HG02943 (cell line): ENCODE results near the gene HTRA1.

ENCODE experiments used
- ATAC-seq: cut with Tn5 transposase; IDR thresholded peaks from one replicate; pipeline ENCODE4 v1.9.1; 2021; ENCODE audit warnings: mild to moderate bottlenecking, low read depth, moderate library complexity; ENCODE audit not compliant: unreplicated experiment

Gene HTRA1

GRCh38 chr10:122549636-122550035, 88.3 kb downstream of the HTRA1 start:
- no peak for ATAC-seq

GRCh38 chr10:122550427-122550826, 89.1 kb downstream of the HTRA1 start:
- ATAC-seq: no peak

DNA sequence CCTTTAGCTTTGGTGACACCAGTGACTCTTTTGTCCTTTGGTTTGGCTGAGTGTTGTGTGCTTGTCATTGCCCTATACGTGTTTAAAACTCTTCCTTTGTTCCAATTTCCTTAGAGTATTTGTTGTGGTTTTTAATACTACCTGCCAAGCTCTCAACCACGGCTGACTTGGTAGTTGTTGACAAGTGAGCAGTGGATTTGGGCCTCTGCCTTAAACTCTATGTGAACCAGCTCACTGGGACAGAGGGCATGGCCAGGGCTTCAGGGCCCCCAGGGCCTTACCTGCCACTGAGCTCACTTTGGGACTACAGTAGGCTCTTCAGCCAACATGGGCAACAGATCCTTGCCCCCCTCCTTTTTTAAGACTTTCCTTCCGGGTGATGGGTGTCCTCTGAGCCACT, 89.6 kb downstream of the HTRA1 start:
- no peak for ATAC-seq

GRCh38 chr10:122551450-122551849, 90.1 kb downstream of the HTRA1 start:
- ATAC-seq: no peak

DNA sequence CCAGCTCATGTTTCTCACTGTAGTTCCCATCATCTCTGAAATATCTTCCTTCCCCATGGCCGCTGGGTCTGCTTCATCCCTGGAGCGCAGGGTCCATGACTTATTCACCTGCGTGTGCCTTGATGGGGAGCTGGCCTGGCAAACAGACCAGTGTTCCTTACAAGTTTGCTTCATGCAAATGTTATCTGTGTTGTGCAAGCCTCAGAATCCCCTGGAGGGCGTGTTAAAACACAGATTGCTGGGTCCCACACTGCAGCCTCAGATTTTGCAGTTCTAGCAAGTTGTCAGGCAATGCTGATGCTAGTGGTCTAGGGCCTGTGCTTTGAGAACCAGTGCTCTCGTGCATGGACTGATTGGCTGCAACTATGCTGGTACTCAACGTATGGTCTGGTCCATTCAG, 92.0 kb downstream of the HTRA1 start:
- ATAC-seq: no peak

DNA sequence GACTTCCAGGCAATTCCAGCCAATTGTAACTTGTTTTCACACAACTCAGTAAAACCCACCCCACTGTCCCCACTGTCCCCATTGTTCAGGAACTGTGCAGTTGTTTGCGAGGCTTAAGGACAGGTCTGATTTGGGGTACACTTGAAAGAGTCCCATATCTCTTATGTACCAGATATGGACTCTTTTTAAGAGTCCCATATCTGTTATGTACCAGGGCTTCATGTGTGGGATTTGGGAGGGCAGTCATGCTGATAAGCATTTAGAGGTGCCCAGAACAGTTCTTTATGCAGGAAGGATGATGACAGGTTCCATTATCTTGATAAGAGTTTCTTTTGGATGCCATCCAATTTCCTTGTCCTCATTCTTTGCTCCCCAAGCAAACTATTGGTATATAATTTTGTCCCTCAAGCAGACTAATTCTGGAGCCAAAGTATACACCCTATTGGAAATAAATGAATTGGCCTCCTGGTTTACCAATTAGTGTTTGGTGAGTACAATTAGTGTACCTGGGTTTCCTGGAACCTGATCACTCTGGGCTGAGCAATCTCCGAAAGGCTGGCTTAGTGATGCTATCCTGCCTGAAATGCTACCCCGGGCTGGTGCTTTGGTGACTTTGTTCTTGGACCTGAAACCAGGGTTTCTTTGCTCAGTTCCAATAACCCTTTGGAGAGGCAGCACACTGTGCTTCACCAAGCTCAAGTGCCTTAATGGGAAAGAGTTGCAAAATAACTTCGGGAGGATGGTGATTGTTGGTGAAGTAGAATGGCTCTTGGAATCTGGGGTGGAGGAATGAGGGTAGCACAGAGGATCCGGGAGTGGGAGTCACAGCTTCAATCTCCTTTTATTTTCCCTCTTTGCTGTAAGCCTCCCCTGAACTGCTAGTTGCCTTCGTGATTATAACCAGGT, 93.0 kb downstream of the HTRA1 start:
- ATAC-seq: no peak

DNA sequence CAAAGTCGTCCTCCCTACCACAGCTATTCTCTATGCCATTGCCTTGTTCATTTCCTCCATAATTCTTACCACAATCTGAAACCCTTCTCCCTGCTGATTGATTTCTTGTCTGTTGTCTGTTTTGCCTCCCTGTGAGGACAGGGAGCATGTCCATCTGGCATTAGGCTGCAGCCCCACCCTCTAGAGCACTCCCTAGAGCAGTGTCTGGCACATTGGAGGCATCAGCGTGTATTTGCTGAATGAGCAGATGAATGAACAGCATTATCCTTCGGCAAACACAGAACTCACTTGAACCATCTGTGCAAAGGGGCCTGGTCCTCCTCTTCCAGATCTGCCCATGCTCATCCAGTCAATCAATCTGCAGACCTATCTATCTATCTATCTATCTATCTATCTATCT, 94.1 kb downstream of the HTRA1 start:
- no peak for ATAC-seq

DNA sequence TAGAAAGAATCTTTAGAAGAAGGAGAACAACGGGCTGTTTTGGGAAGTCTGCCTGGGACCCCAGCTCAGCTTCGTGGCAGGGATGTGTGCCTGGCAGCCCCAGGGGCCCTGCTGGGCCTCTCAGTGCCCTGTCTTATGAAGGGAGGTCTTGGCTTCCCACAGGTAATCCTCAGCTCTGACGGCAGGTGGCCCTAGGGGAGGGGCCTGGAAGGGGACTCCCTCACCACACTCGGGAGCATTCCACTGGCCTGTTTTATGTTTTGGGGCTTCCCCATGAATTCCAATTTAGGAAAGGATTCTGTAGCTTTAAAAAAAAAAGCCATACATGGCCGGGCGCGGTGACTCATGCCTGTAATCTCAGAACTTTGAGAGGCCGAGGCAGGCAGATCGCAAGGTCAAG, 96.2 kb downstream of the HTRA1 start:
- ATAC-seq: no peak

DNA sequence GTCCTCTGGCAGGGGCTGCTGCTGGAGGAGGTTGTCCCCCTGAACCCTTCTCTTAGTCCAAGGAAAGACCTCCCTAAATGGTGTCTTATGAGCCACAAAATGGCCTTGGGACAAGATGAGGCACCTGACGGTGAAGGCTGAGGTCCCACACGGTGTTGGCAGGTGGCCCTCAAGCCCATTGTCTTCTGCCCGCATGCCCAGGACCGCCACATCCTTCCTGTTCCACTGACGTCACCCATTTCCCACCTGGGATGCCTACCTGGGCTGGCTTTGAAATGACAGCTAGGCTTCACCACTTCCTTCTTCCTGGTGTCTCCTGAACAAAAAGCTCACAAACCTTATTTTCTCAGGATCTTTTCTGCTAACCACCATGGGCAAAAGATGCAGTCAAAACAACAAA, 97.1 kb downstream of the HTRA1 start:
- no peak for ATAC-seq

- no peak for ATAC-seq
Measured at GRCh38 chr10:122559228-122559627, 97.9 kb downstream of the HTRA1 start.

DNA sequence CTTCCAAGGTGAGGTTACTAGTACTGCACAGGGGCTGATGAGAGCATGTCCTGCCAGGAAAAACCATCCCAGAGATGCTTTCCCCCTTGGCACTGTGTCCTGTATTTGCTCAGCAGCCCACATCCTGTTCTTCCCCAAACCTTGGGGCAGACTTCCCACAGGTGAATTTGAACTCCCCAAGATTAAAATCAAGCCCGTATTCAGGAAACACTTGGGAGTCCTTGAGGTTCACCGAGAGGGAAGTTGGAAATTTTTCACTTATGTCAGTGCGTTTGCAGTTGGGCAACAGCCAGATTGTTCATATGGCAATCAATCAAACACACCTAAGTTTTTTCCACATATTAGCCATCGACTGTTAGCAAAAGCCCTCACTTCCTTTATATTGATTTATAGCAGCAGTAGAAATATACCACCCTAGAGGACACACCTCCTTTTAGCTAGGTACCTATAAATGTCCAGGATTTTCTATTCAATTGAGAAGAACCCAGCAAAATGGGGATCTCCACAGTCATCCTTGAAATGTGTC, 99.0 kb downstream of the HTRA1 start, which contains the start of gene DMBT1:
Gene DMBT1 (plus strand): TSS at position 476 of the 526 bp plus-strand sequence. CDS start 17 bp downstream, at position 493.
- ATAC-seq: no peak

DNA sequence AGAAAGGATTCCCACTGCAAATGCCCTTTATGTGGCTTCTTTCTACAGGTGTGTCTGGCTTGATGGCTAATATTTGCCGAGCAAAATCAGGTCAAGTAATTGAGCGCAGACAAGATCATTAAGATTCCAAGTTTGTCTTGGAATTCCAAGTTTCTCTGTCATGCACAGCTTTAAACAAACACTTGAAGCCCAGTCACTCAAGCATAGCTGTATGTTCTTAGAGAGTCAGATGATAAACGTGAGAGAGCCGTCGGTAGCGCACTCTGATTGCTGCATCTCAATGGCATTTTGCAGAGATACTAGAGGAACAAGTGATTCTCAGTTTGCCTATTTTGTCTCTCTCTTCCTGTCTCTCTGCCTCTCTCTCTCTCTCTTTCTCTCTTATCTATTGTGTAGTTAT, 99.9 kb downstream of the HTRA1 start:
- no peak for ATAC-seq

DNA sequence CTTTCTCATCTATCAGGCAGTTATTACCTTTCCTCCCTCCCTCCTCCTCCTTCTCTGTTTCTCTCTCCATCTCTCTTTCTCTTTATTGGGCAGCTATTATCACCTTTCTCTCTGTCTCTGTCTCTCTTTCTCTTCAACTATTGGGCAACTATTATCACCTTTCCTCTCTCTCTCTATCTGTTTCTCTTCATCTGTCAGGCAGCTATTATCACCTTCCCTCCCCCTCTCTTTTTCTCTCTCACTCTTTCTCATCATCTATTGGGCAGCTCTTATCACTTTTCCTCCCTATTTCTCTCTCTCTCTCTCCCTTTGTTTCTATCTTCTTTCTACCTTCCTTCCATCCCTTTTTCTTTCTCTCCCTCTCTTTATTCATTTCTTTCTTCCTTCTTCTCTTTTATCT, 100.4 kb downstream of the HTRA1 start:
- no peak for ATAC-seq
